DOHH2 (cell line): ENCODE results near the gene ATP8B2.
"Not testable (repeated sequence)": the region's sequence is repeated elsewhere in the genome, so short reads cannot be mapped to it uniquely, and the experiment has no call there.

Experiments
- EZH2phosphoT487 ChIP-seq: fragments of 200-600 bp; sonication (generic); IDR thresholded peaks from 2 replicates; pipeline ENCODE4 v1.6.1; 2017; ENCODE audit warnings: borderline replicate concordance, mild to moderate bottlenecking, antibody characterized with exemption, low read length, moderate library complexity, mixed read lengths
- TF ChIP-seq, protein P1 (sequence below): fragments of 200-600 bp; sonication (generic); IDR thresholded peaks from one replicate; pipeline ENCODE4 v1.5.1; 2014; ENCODE audit warnings: antibody characterized with exemption, mild to moderate bottlenecking, low read depth, low read length; ENCODE audit not compliant: poor library complexity, severe bottlenecking

- TF ChIP-seq, protein P1, sequence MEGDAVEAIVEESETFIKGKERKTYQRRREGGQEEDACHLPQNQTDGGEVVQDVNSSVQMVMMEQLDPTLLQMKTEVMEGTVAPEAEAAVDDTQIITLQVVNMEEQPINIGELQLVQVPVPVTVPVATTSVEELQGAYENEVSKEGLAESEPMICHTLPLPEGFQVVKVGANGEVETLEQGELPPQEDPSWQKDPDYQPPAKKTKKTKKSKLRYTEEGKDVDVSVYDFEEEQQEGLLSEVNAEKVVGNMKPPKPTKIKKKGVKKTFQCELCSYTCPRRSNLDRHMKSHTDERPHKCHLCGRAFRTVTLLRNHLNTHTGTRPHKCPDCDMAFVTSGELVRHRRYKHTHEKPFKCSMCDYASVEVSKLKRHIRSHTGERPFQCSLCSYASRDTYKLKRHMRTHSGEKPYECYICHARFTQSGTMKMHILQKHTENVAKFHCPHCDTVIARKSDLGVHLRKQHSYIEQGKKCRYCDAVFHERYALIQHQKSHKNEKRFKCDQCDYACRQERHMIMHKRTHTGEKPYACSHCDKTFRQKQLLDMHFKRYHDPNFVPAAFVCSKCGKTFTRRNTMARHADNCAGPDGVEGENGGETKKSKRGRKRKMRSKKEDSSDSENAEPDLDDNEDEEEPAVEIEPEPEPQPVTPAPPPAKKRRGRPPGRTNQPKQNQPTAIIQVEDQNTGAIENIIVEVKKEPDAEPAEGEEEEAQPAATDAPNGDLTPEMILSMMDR = not testable (repeated sequence)
- not testable (repeated sequence) for TF ChIP-seq EZH2phosphoT487
Measured at GRCh38 chr1:154341366-154341765, 16.0 kb downstream of the ATP8B2 start.
